ENCODE measurements around the gene AKAP4.

AKAP4 gene, protein sequence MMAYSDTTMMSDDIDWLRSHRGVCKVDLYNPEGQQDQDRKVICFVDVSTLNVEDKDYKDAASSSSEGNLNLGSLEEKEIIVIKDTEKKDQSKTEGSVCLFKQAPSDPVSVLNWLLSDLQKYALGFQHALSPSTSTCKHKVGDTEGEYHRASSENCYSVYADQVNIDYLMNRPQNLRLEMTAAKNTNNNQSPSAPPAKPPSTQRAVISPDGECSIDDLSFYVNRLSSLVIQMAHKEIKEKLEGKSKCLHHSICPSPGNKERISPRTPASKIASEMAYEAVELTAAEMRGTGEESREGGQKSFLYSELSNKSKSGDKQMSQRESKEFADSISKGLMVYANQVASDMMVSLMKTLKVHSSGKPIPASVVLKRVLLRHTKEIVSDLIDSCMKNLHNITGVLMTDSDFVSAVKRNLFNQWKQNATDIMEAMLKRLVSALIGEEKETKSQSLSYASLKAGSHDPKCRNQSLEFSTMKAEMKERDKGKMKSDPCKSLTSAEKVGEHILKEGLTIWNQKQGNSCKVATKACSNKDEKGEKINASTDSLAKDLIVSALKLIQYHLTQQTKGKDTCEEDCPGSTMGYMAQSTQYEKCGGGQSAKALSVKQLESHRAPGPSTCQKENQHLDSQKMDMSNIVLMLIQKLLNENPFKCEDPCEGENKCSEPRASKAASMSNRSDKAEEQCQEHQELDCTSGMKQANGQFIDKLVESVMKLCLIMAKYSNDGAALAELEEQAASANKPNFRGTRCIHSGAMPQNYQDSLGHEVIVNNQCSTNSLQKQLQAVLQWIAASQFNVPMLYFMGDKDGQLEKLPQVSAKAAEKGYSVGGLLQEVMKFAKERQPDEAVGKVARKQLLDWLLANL

GRCh38 chrX:50200907-50201306 lies at the start of gene AKAP4:
Gene AKAP4, minus strand, starts transcription at chrX:50201007. Its CDS starts 118 bp downstream, at chrX:50200889.
- DNase-seq, result no peak

DNA sequence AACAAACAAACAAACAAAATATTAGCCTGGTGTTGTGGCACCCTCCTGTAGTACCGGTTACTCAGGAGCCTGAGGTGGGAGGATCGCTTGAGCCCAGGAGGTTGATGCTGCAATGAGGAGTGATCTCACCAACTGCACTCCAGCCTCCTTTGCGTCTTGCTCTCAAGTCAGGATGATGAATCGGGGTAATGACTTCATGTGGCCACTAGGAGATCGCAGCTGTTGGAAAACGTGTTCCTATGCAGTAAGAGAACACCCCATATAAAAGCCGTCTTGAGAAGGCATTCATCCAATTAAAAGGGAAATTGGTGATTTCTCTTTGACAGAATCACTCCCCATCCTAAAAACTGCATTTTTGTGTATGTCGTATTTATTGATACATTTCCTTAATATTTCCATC lies 10.7 kb upstream of the AKAP4 start:
- DNase-seq, result no peak

- no peak for DNase-seq
Measured at GRCh38 chrX:50206753-50207152, 5.9 kb upstream of the AKAP4 start.

- DNase-seq, result peak; percentile 56
Measured at GRCh38 chrX:50204364-50204899, 3.6 kb upstream of the AKAP4 start, which contains the start of gene CCNB3. Gene CCNB3, plus strand, starts transcription at chrX:50204765. Its CDS starts 80,399 bp downstream, at chrX:50285164.

DNA sequence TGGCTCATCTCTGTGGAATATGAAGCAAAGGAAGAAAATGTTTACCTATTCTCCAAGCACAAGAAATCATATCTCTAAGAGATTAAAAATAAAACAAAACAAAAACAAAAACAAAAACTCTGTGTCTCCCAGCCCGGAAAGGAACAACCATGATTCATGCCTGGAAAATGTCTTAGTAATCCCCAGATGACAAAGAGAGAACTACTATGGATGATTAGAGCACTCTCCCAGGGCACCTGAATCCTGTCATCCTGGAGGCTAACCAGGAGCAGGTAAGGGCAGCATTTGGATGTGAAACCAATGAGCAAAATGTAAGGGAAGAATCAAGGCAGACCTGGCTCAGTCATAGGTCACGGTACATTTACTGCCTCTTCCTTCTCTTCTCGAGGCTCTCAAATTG lies 1.7 kb upstream of the AKAP4 start:
- DNase-seq, result no peak

- no peak for DNase-seq
Measured at GRCh38 chrX:50198348-50198747, 2.5 kb downstream of the AKAP4 start.

DNA sequence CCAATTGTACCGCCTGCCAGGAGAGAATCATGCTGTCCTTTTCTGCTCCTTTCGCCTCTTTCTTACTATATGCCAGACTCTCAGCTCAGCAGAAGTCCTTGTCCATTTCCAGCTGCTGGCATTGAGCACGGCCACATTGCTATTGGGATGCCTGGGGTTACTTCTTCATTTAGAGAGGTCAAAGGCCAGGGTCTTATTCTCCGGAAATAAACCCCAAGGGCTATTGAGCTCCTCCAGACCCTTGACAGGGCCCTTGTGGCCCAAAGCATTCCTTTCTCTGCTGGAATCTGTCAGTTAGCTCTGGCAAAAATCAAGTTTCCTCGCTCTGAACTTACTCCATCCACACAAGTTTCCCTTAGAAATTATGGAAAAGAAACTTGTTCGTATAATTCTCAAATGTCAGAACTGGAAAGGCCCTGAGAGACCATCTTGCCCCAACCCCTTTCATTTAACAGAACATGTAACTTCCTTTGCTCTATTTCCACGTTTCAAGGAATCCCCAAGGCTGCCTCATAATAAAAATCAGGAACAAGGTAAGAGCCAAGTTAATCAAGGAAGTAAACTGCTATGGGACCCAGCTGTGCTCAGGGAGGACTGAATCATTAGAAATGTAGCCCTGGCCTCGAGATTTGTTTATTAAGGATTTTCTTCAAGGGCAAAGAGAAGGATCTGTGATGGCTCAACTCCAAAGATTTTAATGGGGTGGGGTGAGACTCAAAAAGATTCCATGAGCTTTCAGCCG lies 11.8 kb downstream of the AKAP4 start:
- no peak for DNase-seq

DNA sequence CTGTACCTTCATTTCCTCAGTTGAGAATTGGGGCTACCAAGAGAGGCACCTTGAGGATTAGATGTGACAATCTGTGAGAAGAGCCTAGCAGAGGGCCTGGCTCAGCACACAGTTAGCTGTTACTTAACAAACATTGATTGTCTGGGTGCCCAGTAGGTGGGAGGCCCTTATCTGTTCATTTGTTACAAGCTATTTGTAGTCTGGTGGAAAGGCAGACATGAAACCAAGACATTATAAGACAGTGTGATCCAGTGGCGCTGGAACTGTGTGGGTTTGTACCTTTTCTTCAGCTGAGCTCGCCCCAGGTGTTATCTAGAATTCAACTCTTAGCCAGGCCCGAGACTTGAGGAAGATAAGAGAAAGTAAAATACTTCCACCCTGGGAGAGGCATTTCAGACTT lies 16.9 kb downstream of the AKAP4 start:
- DNase-seq, result no peak

- DNase-seq, result no peak
Measured at GRCh38 chrX:50180073-50180940, 20.5 kb downstream of the AKAP4 start.

- DNase-seq, result no peak
Measured at GRCh38 chrX:50169717-50170116, 31.1 kb downstream of the AKAP4 start.

DNA sequence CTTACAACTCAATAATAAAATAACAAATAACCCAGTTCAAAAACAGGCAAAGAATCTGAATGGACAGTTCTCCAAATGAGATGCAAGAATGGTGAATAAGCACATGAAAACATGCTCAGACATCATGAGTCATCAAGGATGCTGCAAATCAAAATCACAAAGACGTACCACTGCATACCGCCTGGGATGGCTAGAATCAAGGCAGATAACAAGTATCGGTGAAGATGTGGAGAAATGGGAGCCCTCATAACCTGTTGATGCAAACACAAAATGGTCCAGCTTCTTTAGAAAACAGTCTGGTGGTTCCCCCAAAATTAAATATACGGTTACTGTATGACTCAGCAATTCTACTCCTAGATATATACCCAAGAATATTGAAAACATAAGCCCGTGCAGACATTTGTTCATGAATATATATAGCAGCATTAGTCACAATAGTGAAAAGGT lies 32.5 kb downstream of the AKAP4 start:
- DNase-seq, result no peak

GRCh38 chrX:50167366-50167765 lies 33.4 kb downstream of the AKAP4 start:
- no peak for DNase-seq

- DNase-seq, result no peak
Measured at GRCh38 chrX:50165727-50166126, 35.1 kb downstream of the AKAP4 start.

GRCh38 chrX:50161127-50161526 lies 39.7 kb downstream of the AKAP4 start:
- no peak for DNase-seq

DNA sequence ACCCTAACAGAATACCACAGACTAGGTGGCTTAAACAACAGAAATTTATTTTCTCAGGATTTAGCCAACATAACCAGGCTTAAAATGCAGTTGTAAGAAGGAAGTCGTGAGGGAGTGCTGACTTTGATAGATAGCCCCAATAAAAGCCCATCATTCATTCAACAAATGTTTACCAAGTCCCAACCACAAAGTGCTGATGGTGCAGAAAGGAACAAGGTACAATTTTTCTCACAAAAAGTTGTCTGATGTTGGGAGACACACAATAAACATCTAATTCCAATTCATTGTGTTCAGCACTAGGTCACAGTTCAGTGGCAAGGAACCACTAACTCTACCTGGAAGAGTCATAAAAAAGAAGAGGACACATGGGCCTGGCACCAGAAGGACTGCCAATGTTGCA lies 42.2 kb downstream of the AKAP4 start:
- DNase-seq, result no peak

GRCh38 chrX:50157545-50158135 lies 43.2 kb downstream of the AKAP4 start:
- no peak for DNase-seq

DNA sequence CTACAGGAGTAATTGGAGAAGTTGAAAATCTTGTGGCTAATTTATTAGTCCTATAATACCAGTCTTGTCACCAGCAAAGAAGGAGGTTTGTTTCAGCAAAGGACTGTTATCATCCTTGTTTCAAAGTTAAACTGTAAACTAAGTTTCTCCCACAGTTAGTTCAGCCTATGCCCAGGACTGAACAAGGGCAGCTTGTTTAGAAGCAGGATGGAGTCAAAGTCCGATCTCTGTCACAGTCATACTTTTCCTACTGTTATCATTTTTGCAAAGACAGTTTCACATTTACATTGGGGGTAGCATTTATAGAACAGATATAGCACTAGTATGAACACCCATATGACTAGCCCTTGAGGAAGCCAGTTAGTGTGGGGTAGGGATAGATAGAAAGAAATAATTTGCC lies 46.4 kb downstream of the AKAP4 start:
- no peak for DNase-seq

DNA sequence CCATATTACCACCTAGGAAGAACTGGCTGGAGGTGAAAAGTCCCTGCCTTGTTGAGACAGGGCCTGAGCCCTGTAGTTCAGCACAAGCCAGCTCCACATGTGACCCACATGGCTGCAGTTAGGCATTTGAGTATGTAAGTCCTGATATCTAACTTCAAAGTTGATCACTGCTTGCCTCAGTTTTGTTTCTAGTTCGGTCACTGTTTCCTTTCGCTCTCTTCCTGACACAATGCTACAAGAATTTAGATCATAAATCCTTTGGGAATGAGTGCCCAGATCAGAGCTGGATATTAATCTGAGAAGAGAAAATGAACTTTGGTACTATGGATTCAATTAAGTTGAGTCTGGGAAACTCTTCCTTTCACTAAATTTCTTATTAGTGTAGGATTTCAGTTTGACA lies 48.4 kb downstream of the AKAP4 start:
- no peak for DNase-seq

GRCh38 chrX:50147972-50148371 lies 52.8 kb downstream of the AKAP4 start:
- no peak for DNase-seq

Measured in NCI-H1105 treated with DMSO at 0.1 percent for 48 hours (cell line).